NCI-H345 (cell line): Measurements from ENCODE around the gene FYB1.

Source experiments
- DNase-seq: peaks from one replicate; lab custom pipeline; 2025; lab: John Stamatoyannopoulos, UW

The FYB1 gene

DNA sequence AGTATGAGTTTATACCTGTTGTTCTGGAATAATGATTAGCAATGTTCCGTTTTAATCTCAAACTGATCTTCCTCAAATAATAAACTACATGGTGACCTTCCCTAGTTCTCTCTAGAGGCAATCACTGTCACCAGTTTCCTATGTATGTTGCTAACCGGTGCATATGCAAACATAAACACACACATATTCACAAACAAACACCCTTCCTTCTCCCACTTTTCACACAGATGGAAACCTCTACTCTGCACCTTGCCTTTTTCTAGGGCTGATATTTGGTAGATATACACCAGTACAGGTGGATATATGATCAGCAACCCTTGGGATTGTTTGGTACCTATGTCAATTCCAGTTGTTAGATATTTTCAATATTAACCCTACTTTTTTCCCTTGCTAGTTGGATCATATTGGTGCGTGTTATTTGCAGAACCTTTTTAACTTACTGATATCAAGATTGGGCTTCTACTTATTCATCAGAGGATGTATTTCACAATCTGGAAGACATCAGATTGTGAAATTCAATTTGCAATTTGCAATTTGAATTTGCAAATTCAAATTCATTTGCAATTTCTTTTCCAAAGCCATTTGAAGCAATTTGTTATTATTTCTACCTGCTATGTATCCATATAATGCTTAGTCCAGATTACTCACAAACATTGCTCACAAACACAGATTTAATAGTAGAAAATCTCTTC, 12.6 kb downstream of the FYB1 start:
- no peak for DNase-seq

DNA sequence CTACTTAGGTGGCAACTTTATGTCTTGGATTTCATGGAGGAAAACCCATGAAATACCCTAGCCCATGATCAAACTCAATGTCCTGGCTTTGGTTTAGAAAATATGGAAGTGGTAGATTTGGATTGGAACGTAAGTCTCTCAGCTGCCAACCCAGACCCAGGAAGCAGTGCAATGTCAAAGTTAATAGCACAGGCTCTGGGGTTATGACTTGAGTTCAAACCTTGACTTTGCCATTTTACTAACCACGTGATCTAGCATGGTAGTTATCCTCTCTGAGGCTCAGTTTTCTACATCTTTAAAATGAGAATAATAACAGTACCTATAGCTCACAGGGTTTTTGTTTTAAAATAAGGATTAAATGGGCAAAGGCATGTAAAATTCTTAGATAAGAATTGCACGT, 13.8 kb downstream of the FYB1 start:
- DNase-seq, result no peak

DNA sequence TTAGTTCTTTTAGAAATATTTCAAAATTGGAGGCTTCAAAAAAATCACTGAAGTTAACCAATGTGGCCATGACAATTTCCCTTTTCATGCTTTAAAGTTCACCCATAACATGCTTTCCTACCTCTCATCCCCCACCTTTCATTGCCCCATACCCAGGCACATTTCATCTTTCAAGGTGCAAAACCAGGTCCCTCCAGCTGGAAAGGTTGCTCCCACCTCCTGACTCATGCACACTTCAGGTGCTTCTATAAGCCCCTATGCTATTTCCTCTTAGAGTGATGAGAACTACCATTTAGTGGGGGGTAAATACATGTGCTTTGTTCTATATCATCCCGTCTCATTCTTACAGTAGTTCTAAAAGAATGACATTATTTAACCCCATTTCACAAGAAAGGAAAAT, 15.4 kb downstream of the FYB1 start:
- no peak for DNase-seq

DNA sequence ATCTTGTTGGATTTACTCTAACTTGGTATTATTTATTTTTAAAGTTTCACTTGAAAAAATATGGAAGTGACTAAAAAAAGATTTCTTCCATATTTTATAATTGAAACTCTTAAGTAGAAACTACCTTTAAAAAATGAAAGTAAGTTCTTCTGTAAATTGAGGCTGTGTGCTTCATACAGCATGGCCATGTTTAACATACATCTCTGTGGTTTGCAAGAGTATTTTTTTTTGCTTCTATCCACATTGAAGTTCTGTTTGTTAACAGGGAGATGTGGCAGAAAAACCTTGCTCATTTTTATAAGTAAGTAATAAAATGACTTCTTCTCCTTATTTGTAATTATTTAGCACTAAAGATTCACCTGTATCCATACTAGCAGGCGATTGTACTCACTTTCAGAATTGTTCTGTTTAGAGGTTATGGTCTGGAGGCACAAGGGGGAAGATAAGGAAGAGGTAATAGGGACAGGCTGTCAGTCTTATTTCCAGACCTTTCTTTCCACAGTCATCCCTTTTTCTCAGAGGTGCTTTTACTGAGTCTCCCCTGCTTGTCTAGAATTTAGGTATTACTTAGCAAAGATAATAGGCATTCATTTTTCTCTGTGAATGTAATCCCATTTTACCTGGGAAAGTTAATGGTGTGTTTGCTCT, 16.0 kb downstream of the FYB1 start:
- no peak for DNase-seq

DNA sequence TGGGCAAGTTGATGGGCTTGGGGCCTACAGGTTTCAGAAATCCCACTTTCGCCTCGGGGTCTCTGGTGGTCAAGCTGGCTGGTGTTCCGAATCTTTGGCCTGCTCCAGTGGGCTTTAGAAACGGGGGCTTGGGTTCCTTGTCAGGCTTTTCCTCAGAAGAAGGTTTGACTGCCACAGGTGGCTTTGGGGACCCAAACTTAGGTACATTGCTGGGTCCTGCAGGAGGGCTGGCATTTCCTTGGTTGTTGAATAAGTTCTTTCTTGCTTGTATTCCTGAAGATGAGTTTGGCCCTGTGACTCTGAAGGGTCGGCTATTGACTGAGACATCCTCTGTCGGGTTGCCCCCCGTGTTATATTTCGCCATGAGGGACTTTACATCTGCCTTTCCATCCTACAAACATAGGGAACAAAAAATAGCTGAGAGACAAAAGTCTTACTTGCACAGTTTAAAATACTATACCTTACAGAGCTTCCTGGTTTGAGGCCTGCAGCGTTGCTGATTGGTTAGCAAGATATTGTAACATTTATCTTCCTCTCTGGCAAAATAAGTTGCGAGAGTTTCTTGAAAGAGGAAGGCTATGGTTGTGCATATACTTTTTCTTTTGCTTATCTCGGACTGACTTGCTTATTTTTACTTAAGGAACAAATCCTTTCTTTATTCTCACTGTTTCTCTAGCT, 16.6 kb downstream of the FYB1 start:
- no peak for DNase-seq

DNA sequence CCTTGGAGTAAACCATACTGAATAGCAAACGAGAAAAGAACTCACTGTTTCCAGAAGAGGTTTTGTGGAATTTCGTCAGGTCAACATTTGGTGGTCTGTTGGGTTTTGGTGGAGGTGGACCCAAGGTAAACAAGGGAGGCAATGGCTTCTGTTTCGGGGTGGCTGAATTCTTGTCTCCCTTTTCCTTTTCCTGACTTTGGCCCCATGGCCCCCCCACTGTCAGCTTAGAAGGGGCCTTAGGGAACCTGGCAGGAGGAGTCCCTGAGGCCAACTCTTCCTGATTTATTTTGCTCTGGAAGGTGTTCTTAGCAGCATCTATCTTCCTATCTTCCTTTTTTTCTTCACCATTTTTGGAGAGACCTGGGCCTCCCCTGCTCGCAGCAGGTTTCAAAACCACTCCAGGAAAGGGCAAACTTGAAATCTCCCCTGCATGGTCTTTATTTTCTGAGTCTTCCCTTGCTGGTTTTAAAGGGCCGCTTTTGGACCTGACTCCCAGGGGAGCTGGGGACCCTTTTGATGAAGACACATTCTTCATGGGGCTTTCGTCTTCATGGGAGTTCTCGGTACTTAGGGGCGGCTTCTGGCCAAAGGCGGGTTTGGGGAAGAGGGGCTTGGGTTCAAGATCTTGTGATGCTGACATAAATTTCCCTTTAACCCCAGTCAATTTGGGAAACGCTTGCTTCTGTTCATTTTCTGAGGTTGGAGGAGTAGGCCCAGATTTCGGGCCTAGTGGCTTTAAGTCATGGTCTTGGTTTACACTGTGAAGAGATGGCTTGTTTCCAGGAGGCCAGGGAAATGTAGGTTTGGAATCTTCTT, 17.4 kb downstream of the FYB1 start:
- DNase-seq, result no peak

DNA sequence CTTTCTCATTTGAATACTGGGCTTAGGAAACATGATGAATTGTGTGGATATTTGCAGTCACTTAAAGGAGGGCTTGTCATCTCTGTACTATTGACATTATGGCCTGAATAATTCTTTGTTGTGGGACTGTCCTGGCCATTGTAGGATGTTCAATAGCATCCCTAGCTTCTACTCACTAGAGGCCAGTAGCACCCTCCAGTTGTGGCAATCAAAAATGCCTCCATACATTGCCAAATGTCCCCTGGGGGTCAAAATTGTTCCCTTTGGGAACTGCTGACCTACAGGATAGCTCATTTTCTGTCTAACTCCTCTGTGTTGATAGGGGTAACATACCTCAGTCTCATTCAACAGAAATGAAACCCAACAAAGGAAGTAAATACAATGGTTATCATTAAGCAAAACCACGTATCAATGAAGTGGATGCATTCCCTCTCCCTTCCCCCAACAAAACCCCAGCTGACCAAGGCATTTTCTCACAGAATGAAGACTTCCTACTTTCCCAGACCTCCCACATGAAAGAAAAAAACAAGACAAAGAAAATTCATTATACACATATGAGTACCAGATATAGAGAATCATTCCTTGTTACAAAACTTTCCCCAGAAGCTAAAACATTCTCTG, 18.1 kb downstream of the FYB1 start:
- DNase-seq, result no peak

DNA sequence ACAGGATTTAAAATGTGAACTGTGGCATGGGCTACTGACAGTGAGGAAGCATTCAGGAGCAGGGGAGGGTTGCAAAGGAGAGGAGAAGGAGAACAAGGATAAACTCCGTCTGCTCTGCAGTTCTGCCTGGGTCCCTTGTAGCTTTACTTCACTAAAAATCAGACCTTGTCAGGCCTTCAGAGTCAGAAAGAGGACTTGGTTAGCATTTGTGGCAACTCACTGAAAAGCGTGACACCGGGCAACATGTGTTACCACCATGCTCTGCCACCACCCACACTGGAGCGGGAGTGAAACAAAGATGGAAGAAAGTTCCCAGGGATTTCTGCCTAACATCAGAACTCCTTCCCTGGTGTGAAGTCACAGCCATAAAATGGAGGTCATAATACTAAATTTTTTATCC, 19.3 kb downstream of the FYB1 start:
- DNase-seq, result no peak

DNA sequence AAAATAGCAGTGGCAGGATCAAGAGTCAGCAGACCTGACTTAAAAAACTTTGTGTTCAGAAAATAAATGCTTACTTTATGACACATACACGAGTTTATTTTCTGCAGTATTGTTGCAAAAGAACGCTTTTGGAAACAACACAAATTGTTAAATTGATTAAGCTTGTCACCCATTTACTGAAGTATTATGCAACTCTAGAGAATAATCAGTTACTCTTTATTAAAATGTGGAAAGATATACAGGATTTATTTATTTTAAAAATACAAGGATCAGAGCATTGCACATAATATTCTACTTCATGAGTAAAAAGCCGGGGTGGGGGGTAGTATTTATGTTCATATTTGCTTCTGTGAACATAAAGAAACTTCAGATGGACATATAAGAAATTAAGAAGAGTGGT, 20.0 kb downstream of the FYB1 start:
- DNase-seq, result no peak

DNA sequence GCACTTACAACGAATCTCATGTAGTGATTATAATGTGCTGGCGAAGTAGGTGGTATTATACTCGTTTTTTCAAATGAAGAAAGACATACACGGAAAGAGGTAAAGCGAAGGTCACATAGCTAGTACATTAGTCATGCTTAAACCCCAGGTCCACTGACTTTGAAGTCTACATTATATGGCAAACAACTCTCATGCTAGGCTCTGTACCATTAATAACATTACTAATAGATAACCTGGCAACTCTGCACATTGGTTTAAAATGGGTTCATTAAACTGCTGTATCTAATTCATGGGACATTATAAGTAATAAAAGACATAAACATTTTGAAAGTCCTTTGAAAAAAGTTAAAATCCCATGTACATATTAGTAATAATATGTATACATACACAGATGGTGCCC, 21.2 kb downstream of the FYB1 start:
- DNase-seq, result no peak

DNA sequence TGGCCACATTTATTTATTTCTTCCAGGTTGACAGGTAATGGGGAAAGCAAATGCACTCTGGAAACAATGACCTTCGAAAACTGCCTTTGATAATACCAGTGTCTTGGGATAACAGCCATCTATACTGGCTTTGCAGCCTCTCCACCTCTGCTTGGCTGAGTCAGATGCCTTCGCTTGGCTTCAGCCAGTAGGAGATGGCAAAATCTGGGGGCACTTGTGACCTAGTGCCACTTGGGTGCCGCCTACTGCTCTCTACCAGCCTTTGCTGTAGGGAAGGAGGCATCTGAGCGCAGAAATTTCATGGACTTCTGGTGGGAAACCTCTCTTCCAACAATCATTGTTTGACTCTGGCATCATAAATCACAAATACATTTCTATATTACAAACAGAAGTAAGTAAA, 21.8 kb downstream of the FYB1 start:
- no peak for DNase-seq

DNA sequence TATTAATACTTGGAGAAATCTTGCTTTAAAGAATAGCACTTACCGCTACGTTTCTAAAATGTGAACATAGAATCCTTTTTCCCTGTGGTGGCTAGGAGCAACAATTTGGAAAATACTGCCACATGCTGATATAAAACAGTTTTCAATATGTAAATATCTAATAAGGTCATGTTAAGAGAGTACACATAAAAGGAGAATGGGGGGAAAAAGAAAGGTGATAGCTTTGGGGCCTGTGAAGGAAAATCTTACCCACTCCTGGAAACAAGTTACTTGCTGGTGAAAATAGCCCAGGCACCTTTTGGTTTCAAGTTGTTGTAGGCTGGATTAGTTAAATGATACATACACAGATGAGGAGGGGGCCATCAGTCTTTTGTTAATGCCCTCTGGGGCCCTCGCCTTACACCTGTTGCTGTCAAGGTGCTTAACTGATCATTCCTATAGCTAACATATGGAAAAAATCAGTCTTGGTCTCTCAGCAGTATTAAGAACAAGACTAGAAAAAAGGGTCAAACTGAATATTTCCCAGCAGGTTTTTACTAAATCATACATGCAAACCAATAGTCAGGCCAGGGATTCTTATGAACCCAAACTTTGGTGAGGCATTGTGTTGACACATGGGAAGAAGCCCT, 24.1 kb downstream of the FYB1 start:
- no peak for DNase-seq

DNA sequence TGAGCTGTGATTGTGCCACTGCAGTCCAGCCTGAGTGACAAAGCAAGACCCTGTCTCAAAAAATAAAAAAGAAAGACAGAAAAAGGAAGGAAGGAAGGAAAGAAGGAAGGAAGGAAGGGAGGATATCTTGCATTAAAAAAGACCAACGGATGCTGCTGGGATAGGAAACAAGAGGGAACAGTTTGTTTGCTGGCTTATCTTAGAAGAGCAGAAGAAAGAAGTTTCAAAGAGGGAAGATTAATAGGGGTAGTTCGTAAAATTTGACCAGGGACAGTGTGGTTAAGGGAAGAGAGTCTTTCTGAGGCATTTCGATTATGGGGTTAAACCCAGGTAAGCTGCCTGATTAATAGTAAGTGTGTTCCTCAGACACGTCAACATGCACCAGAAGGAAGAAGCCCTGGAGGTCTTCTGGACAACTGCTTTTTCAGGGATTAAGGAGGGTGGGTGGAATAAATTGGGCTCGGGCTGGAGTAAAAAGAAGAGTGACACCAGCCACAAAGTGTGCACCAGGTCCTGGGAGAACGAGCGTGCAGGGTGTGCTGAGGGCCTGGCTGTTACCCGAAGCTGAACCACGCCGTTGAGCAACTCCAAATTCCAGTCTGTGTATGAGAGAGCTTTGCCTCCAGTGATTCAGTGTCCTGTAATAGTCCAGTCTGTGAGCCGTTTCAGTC, 24.8 kb downstream of the FYB1 start:
- DNase-seq, result no peak

DNA sequence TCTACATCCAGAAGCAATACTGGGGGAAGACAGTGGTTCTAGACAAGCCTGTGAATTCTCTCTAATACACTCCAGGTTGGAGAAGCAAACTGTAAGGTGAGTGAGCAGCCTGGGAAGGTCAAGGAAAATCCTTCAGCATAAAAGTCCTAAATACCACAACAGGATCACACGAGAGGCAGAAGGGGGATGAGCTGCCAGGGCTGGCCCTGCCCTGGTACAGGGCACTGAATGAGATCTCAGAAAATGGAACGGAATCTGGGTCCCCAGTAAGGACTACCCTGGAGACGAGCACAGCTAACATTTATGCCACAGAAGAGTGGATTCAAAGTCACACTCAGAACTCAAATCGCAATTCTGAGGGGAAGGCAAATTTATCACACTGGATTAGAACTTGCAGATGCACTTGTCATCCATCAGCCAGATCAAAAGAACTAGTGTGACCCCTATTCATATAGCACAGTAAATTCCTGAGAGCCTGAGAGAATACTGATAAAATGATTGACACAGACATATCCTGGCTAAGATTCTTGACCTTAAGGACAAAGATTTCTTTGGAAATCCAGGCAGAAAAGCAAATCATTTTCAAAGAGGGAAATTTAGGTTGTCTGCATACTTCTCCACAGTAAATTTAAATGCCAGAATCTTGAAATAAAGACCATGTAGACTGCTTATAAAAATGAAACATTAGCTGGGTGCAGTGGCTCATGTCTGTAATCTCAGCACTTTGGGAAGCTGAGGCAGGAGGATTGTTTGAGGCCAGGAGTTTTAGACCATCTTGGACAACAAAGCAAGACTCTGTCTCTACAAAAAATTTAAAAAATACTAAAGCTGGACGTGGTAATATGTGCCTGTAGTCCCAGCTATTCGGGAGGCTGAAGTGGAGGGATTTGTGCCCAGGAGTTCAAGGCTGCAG, 25.6 kb downstream of the FYB1 start:
- DNase-seq, result no peak

DNA sequence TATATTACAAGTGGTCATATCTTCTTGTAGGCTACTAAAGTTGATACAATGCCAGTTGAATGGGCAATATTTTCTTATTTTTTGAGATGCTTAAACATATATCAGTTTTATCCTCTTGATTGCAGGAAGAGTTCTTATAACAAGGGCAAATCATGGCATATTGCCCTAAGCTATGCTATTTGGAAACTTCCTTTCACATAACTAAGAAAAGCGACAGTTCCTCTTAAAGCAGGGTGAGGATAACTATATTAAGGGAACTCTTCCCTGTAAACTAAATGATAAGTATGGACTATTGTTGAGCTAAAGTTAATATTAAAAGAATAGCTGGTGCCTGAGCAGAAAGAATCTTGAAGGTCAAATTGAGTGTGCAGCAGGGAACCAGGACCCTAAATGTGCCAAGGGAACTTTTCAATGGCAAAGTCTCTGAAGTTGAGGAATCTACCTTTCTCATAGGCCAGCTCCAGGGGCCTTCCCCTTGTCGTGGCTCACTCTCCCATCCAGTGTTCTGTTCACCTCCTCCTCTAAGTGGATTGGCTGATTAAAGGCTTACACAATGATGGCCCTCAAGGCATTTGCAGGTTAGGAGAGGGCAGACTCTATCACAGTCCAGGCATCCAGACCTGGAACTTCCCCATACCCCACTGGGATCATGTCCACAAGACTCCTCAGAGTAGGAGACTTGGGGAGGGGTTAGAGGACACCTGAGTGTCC, 26.8 kb downstream of the FYB1 start:
- DNase-seq, result no peak

DNA sequence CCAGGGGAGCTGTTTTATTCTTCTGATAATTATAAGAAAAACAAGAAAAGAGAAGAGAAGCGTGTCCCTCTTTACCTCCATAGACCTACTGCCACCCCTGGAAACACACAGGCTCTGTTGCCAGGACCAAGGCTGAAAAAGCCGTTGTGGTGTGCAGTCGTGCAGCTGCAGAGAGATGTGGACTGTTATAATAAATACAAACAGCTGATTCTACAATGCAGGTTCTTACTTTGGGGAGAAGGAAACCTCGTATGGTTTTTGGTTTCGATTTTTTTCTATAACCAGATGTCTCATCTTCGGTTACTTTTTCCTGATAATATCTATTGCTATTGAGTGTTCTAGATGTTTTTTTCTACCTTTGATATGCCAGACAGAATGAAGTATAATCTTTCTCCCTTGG, 28.1 kb downstream of the FYB1 start:
- DNase-seq, result no peak

DNA sequence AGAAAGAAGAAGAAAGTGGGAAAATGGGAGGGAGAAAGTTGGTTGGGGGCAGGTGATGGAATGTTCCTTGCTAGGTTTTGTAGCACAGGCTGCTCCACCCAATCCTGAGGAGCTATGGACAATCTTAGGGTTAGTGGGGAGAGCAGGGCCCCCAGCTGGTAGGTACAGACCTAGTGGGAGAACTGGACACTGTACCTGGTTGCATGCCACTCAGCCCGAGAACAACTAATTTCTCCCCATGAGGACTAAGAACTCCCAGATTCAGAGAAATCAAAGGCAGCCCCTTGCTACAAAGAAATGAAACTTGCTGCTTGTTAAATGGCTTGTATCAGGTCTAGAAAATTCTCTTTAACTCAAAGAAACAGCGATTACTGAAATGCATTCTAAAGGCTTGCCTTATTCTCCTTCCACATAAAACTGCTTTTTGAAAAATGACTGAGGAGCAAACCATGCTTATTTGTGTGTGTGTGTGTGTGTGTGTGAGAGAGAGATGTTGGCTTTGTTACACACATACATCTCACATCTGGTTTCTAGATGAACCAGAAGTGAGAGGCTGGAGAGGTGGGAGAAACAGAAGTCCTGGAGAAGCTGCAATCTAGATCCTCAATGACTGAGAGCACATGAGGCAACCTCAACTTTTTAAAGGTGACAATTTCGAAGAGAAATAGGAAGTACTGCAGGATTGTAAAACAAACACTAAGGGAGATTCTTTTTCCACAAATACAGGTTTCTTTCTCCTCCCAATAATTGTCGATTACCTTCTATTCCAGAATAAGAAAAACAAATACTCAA, 28.9 kb downstream of the FYB1 start:
- DNase-seq, result no peak

DNA sequence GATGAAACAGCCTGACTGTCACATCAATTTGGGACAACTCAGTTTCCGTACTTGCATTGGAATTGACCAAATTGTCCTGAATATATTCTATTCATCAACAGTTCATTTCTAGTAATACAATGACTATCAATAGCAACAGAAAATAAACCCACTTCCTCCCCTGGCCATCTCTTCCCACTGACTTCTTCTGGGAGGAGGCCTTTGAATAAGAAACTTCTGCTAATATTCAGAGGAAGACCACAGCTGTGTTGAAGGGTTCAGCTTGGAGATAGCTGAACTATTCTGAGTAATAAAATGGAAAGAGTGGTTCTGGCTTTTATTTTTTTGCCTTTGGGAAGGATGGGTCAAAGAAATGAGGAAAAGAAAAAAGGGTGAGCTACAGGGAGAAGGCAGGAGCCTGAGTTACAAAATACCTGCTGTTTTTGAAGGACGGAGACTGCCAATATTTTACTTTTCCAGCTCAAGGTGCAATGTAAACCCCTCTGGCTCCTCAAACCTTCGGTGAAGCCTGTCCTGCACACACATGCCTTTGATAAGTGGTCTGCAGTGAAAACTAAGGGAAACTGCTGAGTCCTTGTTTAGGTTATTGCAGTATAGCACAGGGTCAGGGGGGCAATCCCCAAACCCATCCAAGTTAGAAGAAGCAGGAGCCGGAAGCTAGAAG, 29.9 kb downstream of the FYB1 start:
- DNase-seq, result no peak
